Mesodermal cell (in vitro differentiated cells): ENCODE data around the gene CHRDL2.
"Not testable (repeated sequence)": the region's sequence is repeated elsewhere in the genome, so short reads cannot be mapped to it uniquely, and the experiment has no call there.

ENCODE experiments used
- H3K27ac ChIP-seq: 2 replicates; pipeline ENCODE4 v1.7.0; 2013; ENCODE audit warnings: mild to moderate bottlenecking, low read depth, low read length, moderate library complexity; ENCODE audit not compliant: severe bottlenecking
- H3K36me3 ChIP-seq: 2 replicates; pipeline ENCODE4 v1.7.1; 2013; ENCODE audit warnings: mild to moderate bottlenecking, low read length, moderate library complexity; ENCODE audit not compliant: control insufficient read depth, insufficient read depth
- H3K4me1 ChIP-seq: one replicate; pipeline ENCODE4 v1.7.1; 2013; ENCODE audit warnings: mild to moderate bottlenecking, low read length; ENCODE audit not compliant: insufficient read depth, control insufficient read depth, poor library complexity, severe bottlenecking
- H3K4me3 ChIP-seq: 2 replicates; pipeline ENCODE4 v1.7.0; 2013; ENCODE audit warnings: low read length, control low read depth, mild to moderate bottlenecking; ENCODE audit not compliant: insufficient read depth, poor library complexity, severe bottlenecking; ENCODE audit errors: extremely low read depth
- H3K9me3 ChIP-seq: 2 replicates; pipeline ENCODE4 v1.7.1; 2013; ENCODE audit warnings: mild to moderate bottlenecking, low read length, moderate library complexity; ENCODE audit not compliant: control insufficient read depth
- WGBS, 2 experiments: methylation state at CpG; one replicate each; pipeline ENCODE4 v1.1.5; 2013; ENCODE audit warnings: missing lambda C conversion rate in 2 of 2; ENCODE audit not compliant: insufficient coverage in 2 of 2; 5-methylcytosine and 5-hydroxymethylcytosine counted together

Gene CHRDL2

DNA sequence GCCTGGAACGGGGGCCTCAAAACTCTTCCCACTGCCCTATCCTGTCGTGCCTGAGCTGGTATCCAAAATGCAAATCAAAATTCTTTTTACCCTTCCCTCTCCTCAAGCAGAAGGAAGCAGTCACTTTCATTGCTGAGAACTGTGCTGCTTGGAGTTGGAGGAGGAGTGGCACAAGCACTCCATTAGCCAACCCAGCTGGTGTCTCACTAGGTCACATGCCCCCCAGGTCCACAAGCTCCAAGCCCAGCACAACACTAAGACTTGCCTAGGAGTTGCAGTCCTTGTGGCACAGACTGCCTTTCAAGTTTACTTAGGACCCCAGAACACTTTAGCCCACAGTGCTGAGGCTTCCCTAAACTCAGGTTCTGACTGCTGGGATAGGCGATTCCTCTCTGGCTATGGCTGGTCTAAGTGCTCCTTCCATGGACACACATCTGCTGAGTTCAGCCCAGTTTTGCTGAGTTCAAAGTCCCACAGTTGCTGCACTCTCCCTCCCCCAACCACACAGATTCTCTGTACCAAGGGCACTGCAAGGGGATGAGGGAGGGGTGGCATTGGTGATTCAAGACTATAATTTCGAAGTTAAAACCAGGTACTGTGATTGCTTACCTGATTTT is 68.6 kb downstream of the CHRDL2 start:
- 94% methylated on average over 2 of the region's 4 CpGs; no CpG with 5 or more reads in 1 of the 2 experiments for WGBS, 2 experiments
- Histone ChIP-seq H3K4me3 (no peak overlapping the region), H3K36me3 (no peaks in the 10 kb centered on the region), H3K9me3 (no peaks in the 10 kb centered on the region), H3K27ac (no peak overlapping the region), H3K4me1 (no peaks in the 10 kb centered on the region)

DNA sequence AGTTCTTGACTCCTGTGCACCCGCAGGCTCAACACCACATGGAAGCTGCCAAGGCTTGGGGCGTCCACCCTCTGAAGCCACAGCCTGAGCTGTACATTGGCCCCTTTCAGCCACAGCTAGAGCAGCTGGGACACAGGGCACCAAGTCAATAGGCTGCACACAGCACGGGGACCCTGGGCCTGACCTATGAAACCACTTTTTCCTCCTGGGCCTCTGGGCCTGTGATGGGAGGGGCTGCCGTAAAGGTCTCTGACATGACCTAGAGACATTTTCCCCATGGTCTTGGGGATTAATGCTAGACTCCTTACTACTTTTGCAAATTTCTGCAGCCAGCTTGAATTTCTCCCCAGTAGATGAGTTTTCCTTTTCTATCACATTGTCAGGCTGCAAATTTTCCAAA is 72.1 kb downstream of the CHRDL2 start:
- not testable (repeated sequence) for H3K4me1 ChIP-seq, H3K4me3 ChIP-seq, H3K27ac ChIP-seq, H3K36me3 ChIP-seq, H3K9me3 ChIP-seq
- WGBS, 2 experiments, result 100% methylated on average over 1 of the region's 4 CpGs

DNA sequence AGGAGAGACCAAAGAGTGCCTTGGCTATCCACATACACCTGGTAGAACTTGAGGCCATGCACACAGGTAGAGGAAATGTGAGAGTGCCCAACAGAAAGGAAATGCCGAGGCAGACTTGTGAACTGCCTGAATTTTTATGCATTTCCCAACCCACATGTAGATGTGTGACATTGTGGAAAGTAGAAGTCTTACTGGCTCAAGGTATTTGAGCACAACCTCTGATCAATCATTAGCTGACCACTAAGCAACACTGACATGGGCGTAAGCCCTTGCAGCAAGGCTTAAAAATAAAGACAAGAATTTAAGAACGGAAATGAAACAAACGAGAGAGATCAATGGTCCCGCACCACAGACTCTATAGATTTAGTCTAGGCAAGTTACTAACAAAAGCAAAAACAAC is 76.2 kb downstream of the CHRDL2 start:
- H3K4me3 ChIP-seq, result no peak overlapping the region
- WGBS, 2 experiments, result 100% methylated on average over 1 of the region's 5 CpGs; no CpG with 5 or more reads in 1 of the 2 experiments

DNA sequence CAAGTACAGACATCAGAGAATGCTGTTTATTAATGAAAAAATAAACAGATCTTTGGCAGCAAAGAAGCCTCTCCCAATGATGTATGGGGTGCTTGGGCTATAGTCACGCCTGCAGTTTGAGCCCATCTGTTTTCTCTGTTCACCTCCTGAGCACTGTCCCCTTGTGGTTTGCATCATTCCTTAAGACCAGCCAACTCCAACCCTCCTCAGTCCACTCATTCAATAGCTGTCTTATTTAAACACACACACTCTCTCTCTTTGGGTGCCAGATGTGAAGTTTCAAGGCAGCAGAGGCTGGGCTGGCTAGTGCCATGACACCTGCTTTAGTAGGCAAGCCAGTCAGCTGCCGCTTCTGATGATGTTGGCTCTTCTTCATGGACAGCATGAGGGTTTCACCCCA is 80.7 kb downstream of the CHRDL2 start:
- peaks cover 32% of the 10 kb centered on the region for H3K36me3 ChIP-seq
- no peaks in the 10 kb centered on the region for H3K9me3 ChIP-seq
- no peak overlapping the region for H3K27ac ChIP-seq
- no peak overlapping the region for H3K4me3 ChIP-seq
- 80 to 100% methylated on average over 2 of the region's 2 CpGs for WGBS, 2 experiments
- no peaks in the 10 kb centered on the region for H3K4me1 ChIP-seq

More for the DNA sequence above, 76.2 kb downstream of the CHRDL2 start:
- H3K27ac ChIP-seq, result no peak overlapping the region
- H3K9me3 ChIP-seq, result no peaks in the 10 kb centered on the region
- peaks cover 14% of the 10 kb centered on the region for H3K36me3 ChIP-seq
- H3K4me1 ChIP-seq, result no peaks in the 10 kb centered on the region

DNA sequence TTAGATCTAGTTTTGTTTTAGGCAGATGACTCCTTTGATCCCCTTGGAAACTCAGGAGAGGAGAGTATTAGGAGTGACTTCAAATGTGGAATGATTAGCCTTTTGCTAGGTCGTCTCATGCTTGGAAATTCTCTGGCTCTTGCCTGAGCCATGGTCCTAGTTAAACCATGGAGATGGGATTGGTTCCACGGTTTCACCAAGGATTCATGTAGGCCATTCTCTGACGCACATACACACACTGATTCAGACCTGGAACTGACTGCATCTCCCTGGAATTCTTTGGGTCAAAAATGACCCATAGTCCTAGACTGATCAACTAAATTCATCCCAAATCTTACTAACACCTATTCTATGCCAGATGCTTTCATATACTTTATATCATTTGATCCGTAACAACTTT is 82.3 kb downstream of the CHRDL2 start:
- Histone ChIP-seq H3K9me3 (no peaks in the 10 kb centered on the region), H3K36me3 (peaks cover 32% of the 10 kb centered on the region), H3K4me3 (no peak overlapping the region), H3K27ac (no peak overlapping the region), H3K4me1 (no peaks in the 10 kb centered on the region)
- WGBS, 2 experiments, result 79 to 94% methylated on average over 3 of the region's 4 CpGs

DNA sequence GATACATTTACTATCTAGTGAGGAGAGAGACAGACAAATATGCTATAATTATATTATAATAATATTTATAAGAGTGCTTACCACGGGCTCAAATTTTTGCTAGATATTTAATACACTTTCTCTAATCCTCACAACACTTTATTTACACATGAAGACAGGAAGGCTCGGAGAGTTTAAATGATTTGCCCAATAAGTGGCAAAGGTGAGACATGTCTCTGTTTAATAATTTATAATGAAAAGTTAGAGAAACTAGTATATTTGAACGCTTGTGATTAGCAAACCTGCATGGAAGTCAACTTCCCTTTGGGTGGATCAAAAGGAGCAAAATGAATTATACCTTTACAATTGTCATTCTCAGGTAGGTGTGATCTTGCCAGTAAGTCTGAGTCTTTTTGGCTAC is 83.4 kb downstream of the CHRDL2 start:
- 100% methylated on average over 1 of the region's 3 CpGs for WGBS, 2 experiments
- Histone ChIP-seq H3K4me1 (no peaks in the 10 kb centered on the region), H3K9me3 (no peaks in the 10 kb centered on the region), H3K36me3 (peaks cover 28% of the 10 kb centered on the region), H3K4me3 (no peak overlapping the region), H3K27ac (no peak overlapping the region)

DNA sequence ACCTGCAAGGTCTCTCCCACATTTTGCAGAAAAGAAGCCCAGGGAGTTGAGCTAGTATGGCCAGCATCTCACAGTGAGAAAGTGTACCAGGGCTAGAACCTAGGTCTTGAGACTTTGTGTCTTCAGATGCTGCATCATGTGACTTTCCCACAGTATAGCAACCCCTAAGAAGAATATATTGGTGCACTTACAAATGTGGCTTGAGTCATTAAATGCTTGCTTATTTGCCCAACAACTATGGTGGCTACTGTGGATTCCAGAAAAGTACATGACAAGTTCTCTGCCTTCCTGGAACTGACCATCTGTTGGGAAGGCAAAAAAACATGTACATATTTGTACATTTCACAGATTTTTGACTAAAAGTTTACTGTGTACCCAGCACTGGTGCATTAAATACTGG is 83.8 kb downstream of the CHRDL2 start:
- Histone ChIP-seq H3K36me3 (peaks cover 30% of the 10 kb centered on the region), H3K4me3 (no peak overlapping the region), H3K27ac (no peak overlapping the region), H3K4me1 (no peaks in the 10 kb centered on the region), H3K9me3 (no peaks in the 10 kb centered on the region)

DNA sequence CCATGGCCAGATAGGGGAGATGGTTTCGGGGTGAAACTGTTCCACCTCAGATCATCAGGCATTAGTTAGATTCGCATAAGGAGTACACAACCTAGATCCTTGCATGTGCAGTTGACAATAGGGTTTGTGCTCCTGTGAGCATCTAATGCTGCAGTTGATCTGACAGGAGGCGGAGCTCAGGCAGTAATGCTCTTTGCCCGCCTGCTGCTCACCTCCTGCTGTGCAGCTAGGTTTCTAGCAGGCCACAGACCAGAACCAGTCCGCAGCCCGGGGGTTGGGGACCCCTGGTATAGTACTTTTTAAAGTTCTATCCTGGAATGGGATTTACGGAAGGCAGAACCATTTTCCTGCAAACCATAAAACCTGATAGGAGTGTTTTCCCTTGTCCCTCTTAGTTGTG is 84.3 kb downstream of the CHRDL2 start:
- Histone ChIP-seq H3K4me1 (no peaks in the 10 kb centered on the region), H3K4me3 (no peak overlapping the region), H3K27ac (no peak overlapping the region), H3K36me3 (peaks cover 34% of the 10 kb centered on the region), H3K9me3 (no peaks in the 10 kb centered on the region)
- 64 to 75% methylated on average over 4 of the region's 7 CpGs for WGBS, 2 experiments
